ENCODE results near the gene KRT83.
"Not testable (repeated sequence)": the region's sequence is repeated elsewhere in the genome, so short reads cannot be mapped to it uniquely, and the experiment has no call there.

Gene KRT83

DNA sequence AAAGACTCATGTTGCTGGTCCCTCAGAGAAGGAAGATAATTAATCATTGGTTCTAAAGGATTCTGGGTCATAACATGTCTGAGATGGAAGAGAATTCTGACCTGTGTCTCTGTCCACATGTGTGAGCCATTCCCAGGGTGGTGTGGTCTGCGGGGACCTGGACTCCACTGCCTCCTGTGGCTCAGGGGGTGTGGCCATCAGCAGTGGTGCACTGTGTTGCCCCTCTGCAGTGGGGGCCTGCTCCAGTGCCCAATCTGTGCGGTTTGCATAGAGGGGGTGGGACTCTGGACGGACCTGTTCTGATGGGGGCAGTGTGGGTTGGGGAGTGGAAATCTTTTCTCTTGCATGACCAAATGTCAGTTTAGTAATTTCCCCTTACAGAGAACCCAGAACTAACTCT lies 32.6 kb upstream of the KRT83 start:
- no peak for DNase-seq (ENCODE audit: low read depth, low spot score)

DNA sequence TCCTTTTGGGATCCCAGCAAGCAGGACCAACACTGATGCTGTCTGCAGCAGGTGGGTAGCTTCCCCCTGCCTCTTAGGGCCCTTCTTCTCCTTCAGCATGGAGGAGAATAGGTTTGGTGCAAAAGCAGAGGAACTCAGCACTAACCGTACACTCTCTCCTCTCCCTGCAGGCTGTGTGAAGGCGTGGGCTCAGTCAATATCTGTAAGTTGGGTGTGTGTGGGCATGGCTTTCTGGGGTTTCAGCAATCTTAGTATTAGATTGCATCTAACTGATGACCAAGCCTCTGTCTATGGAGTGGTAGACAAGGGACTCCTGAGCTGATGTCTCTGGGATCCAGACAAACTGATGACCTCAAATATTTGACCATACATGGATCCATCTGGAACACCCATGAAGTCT lies 31.8 kb upstream of the KRT83 start:
- DNase-seq (ENCODE audit: low read depth, low spot score) = no peak

DNA sequence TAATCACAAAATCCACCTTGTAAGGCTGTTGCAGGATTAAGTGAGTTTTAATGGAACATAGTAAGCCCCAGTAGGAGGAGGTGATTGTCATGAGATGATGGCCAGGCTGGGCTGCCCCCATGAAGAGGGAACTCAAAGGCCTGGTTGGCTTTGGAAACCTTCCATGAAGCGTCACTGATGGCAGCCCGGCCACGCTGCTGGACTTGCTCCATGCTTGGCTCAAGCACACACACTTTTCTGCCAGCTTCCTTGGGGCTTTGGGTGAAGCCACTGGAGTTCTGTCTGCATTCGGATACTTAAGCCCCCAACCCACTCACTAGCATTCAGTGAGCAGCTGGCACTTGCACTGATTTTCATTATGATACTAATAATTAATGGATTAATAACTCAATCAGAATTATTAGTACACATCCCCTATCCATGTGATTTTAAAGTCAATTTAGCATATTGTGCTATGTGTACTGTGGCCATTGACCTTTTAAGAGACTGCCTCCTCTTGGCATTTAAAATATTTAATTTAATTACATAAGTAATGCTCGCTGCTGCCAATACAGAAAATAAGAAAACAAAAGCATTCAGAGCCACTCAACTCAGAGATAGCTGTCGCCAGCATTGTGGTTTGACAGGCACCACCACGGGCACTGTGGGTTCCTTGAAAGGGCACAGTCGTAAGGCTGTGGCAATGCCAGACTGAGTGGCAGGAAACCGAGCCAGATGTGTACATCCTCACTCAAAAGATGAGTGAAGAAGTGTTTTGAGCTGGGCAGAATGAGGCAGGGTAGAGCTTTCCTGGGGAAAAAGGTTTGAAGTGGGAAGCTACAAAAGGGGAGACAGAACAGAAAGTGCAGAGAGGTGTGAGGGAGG lies 30.2 kb upstream of the KRT83 start:
- peak; percentile 2 for DNase-seq (ENCODE audit: low read depth, low spot score)

DNA sequence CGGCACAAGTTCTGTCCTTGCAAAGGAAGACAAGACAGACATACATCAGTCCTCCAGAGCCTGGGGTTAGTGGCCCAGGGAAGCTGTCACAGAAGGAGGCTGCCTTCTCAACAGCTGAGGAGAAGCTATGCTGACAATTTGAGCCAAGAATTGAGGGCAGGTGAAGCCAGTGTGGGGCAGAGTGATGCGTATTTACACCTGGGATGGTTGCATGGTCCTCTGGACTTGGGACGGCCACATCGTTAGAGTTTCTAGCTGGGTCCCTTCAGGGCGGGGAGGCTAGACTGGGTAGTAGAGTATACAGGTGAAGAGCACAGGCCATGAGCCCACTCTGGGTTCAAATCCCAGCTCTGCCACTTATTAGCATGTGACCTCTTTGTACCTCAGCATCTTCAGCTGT lies 29.6 kb upstream of the KRT83 start:
- DNase-seq (ENCODE audit: low read depth, low spot score) = no peak

DNA sequence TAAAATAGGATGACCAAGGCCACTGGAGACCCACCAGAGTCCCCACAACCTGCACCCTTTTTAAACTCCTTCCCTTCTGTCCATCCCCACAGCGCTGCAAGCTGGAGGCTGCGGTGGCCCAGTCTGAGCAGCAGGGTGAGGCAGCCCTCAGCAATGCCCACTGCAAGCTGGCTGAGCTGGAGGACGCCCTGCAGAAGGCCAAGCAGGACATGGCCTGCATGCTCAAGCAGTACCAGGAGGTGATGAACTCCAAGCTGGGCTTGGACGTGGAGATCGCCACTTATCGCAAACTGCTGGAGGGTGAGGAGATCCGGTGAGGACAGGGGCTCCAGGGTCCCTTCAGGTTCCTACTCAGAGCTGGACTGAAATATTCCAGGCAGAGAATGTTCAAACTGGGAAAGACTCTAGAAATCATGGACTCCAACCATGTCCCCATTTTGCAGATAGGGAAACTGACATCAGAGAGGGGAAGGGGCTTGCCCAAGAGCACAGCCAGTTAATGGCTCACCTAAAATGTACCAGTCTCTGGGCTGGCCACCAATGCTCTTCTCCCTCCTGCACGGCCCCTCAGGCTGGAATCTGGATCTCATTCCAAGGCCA lies 28.9 kb upstream of the KRT83 start:
- no peak for DNase-seq (ENCODE audit: low read depth, low spot score)

DNA sequence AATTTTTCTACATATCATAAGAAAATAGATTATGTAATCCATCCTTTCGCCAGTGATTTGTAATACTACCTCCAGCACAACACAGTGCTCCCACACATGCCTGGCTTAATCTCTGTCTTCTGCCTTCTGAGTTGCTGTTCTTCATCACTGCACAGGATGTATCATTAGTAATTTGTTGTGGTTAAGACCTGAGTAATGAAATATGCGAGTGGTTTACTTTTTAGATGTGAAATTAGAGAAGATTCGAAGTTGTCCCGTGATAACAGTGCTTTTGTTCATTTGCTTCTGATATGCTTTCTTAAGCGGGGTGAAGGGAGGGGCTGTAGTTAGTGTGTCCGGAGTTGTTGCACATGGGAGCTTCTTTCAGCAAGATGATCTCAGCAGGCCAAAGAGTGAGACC lies 28.0 kb upstream of the KRT83 start:
- DNase-seq (ENCODE audit: low read depth, low spot score) = no peak

GRCh38 chr12:52347551-52348510 lies 26.6 kb upstream of the KRT83 start:
- no peak for DNase-seq (ENCODE audit: low read depth, low spot score)

DNA sequence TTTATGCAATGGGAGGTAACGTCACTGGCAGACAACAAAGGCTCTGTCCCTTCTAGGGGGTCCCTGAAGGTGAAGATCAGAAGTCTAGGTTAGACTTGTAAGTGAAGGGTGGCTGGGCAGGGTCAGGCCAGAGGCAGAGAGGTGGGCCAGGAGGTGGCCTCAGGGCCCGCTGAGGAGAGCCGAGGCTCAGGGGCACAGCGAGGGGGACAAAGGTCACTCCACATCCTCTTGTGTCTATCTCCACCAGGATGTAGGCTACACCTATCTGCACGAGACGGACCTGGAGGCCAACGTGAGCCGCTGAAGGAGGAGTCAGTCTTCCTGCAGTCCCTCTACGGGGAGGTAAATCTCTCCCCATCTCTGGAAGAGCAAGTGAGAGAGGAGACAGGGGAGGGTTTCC lies 25.8 kb upstream of the KRT83 start:
- DNase-seq (ENCODE audit: low read depth, low spot score) = no peak

- DNase-seq (ENCODE audit: low read depth, low spot score) = no peak
These were observed 25.4 kb upstream of the KRT83 start for GRCh38 chr12:52346593-52346992.

- not testable (repeated sequence) for DNase-seq (ENCODE audit: low read depth, low spot score)
These were observed 23.8 kb upstream of the KRT83 start for GRCh38 chr12:52345041-52345440.

GRCh38 chr12:52344111-52344510 lies 22.9 kb upstream of the KRT83 start:
- DNase-seq (ENCODE audit: low read depth, low spot score) = no peak

- DNase-seq (ENCODE audit: low read depth, low spot score) = no peak
These were observed 22.4 kb upstream of the KRT83 start for GRCh38 chr12:52343550-52343949.

DNA sequence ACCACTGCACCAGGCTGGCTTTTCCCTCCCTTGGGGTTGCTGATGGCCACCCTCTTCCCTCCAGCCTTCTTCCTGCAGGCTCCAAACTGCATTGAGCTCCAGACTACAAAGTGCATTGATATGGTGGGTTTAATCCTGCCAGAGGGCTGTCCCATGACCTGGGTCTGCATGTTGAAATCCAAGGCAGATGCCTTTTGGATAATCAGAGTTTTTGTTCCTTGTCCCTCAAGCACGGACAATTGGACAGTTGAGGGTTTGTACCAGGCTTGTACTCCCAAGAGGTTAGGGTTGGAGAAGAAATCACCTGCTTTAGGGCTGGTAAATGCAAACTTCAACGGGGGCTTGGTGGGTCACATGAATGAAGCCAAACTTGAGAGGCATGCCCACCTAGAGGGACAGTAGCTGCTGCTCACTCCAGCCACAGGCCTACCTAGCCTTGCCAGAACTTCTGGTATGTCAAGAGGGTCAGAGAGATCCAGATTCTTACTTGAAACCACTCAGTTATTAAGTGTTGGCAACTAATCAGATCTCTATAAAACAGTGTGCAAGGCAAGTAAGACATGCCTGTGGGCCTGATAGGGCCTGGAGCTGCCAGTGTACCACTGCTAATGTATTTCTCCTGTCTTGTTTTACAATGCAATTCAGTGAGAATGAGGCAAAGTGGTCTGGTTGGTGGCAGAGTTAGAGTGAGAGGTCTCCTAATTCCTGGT lies 21.7 kb upstream of the KRT83 start:
- no peak for DNase-seq (ENCODE audit: low read depth, low spot score)

DNA sequence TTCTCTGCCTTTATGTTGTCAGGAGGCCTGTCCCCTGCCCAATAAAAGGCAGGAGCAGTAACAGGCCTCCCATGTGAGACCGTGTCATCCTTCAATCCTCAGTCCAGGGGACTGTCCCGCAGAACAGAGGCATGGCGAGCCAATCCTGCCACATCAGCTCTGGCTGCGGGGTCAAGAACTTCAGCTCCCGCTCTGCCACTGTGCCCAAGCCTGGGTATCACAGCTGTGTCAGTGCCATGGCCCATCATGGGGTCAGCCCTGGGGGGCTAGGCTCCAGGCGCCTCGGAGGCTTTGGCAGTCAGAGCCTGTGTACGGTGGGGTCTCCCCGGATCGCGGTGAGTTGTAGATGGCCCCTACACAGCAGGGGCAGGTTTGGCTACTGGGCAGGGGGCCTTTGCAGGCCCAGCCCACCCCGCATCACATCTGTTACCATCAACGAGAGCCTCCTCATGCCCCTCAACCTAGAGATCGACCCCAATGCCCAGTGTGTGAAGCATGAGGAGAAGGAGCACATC lies 19.9 kb upstream of the KRT83 start:
- no peak for DNase-seq (ENCODE audit: low read depth, low spot score)

- no peak for DNase-seq (ENCODE audit: low read depth, low spot score)
These were observed 17.2 kb upstream of the KRT83 start for GRCh38 chr12:52338241-52338960.

DNA sequence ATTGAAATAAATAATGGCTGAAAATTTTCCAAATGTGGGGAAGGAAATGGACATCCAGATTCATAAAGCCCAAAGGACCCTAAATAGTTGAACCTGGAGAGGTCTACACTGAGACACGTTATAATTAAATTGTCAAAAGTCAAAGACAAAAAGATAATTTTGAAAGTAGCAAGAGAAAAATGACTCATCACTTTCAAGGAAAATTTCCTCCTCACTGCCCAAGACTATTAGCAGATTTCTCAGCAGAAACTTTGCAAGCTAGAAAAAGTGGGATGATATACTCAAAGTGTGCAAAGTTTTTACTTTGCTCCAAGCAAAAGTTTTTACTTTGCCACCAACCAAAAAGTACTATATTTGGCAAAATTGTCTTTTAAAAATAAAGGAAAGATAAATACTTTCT lies 15.9 kb upstream of the KRT83 start:
- DNase-seq (ENCODE audit: low read depth, low spot score) = no peak

- DNase-seq (ENCODE audit: low read depth, low spot score) = no peak
These were observed 15.4 kb upstream of the KRT83 start for GRCh38 chr12:52336641-52337040.

- no peak for DNase-seq (ENCODE audit: low read depth, low spot score)
These were observed 14.5 kb upstream of the KRT83 start for GRCh38 chr12:52335598-52336262.

DNA sequence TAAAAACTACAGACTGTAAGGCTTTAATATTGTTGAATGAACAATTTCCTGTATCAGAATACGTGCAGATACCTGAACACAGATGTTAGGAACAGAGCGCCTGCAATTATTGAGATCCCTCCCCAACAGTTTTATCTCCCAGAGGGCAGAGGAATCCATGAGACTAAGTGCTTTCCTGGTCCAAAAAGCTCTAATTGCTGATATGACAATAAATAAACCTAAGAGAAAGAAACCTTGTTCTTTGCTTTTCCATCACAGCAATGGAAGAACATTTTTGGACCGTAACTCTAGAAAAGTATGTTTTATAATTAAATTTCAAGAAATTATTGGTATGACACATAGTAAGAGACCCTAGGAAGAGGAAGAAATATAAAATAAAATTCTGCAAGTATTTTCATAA lies 13.0 kb upstream of the KRT83 start:
- no peak for DNase-seq (ENCODE audit: low read depth, low spot score)

- no peak for DNase-seq (ENCODE audit: low read depth, low spot score)
These were observed 12.1 kb upstream of the KRT83 start for GRCh38 chr12:52333321-52333720.

Measured in activated CD4-positive, CD25-positive, alpha-beta regulatory T cell treated with anti-CD3 and anti-CD28 coated beads, Interleukin-2, amount 50 U/mL, for 16 hours (primary cell).